ENCODE results near the gene HDAC4. TPM values are rescaled to one million over a fixed set of nuclear protein-coding genes. Genes with fewer than 3 reads are reported as not detected.

The HDAC4 gene
- total RNA-seq, 1 donor from 2014 or later = 7.8 TPM

DNA sequence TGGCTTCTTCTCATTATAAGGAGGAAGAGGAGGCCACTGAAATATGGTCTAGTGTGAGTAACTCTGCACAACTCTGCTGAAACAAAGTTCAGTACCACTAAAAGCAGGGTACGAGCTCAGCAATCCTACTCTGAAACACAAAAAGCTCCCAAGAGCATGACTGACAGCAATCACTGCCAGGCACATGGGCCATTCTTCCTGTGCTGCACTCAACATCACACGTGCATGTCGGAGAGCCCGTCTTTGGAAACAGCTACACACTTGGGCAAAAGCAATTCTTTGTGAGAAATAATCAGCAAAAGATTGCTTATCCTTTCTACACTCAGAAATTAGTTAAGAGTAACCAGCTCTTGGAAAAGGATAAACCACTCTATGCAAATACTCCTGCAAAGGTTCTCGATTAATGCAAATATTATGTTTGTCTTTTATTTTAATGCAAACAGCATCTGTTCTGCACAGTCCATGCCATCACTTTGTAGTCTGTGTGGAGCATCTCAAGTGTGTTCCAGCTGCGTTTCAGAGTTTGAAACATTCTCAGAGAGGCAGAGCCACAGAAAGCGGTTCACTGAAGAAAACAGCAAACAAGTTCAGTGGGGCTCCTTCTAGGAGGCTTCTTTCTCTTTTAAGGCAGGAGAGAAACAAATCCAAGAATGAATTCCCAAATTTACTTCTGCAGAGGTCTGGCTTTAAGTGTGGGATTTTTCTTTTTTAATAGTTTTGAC lies 145.0 kb downstream of the HDAC4 start:
- no peaks in the 10 kb centered on the region for H3K27me3 ChIP-seq (ENCODE audit: control insufficient read depth, insufficient read depth, low read length)
- DNase-seq (ENCODE audit: low read depth) = no peak

DNA sequence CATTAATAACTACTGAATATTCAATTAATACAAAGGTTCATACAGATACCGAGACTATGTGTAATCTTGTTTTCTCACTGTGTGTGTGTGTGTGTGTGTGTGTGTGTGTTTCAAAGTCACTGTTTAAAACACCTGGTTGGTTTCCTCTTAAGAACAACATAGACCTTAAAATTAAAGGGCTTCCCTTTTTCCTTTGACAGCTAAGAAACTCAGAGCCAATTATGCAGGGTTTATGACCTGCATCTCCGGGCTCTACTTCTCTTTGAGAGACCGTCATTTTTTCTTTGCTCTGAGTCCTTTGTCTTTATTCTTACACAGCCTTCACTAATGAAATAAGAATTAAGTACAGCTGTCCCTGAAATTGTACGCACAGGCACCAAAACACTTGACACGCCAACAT lies 145.6 kb downstream of the HDAC4 start:
- TF ChIP-seq, protein P1, sequence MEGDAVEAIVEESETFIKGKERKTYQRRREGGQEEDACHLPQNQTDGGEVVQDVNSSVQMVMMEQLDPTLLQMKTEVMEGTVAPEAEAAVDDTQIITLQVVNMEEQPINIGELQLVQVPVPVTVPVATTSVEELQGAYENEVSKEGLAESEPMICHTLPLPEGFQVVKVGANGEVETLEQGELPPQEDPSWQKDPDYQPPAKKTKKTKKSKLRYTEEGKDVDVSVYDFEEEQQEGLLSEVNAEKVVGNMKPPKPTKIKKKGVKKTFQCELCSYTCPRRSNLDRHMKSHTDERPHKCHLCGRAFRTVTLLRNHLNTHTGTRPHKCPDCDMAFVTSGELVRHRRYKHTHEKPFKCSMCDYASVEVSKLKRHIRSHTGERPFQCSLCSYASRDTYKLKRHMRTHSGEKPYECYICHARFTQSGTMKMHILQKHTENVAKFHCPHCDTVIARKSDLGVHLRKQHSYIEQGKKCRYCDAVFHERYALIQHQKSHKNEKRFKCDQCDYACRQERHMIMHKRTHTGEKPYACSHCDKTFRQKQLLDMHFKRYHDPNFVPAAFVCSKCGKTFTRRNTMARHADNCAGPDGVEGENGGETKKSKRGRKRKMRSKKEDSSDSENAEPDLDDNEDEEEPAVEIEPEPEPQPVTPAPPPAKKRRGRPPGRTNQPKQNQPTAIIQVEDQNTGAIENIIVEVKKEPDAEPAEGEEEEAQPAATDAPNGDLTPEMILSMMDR (IDR thresholded peaks at IDR 0.05; ENCODE audit: insufficient read depth, low read length, poor library complexity, severe bottlenecking) = no peak
- no peak for DNase-seq (ENCODE audit: low read depth)
- Histone ChIP-seq H3K36me3 (ENCODE audit: control insufficient read depth, insufficient read depth, low read length) (no peaks in the 10 kb centered on the region), H3K4me3 (ENCODE audit: low read depth, low read length) (no peak overlapping the region), H3K27me3 (ENCODE audit: control insufficient read depth, insufficient read depth, low read length) (no peaks in the 10 kb centered on the region)

More for the DNA sequence above, 145.0 kb downstream of the HDAC4 start:
- TF ChIP-seq, protein P1 (IDR thresholded peaks at IDR 0.05; ENCODE audit: insufficient read depth, low read length, poor library complexity, severe bottlenecking) = no peak
- H3K4me3 ChIP-seq (ENCODE audit: low read depth, low read length) = no peak overlapping the region
- H3K36me3 ChIP-seq (ENCODE audit: control insufficient read depth, insufficient read depth, low read length) = no peaks in the 10 kb centered on the region

DNA sequence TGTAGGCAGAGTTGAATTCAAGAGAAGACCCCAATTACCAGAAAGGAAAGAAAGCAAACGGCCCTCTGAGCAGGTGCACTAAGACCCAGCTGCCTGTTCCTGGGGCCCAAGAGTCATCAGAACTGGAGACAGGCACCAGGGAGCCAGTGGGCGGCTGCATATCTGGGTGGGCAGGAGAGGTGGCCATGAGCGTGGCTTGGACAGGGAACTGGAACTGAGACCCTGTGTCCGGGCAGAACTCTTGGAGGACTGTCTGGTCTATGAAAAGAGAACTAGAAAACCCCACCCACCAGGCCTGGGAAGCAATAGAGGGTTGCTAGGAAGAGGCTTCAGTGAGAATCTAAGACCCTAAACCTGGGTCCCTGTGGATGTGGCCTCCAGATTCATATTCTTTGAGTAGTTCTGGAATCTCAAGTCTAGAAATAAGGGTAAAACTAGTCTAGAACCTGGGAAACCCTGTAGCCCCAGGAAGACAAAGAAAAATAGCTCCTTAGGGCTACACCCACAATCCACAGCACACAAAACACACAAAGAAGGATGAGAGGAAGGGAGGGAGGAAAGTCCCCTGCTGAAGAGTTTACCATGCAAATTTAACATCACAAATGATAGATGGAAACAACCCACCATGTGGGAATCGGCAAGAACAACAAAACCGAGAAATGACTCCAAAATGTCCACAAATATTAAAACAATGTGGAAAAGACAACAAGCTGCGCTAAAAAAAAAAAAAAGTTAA lies 147.0 kb downstream of the HDAC4 start:
- Histone ChIP-seq H3K27me3 (ENCODE audit: control insufficient read depth, insufficient read depth, low read length) (no peaks in the 10 kb centered on the region), H3K36me3 (ENCODE audit: control insufficient read depth, insufficient read depth, low read length) (no peaks in the 10 kb centered on the region), H3K4me3 (ENCODE audit: low read depth, low read length) (no peak overlapping the region)
- DNase-seq (ENCODE audit: low read depth) = no peak
- TF ChIP-seq, protein P1 (IDR thresholded peaks at IDR 0.05; ENCODE audit: insufficient read depth, low read length, poor library complexity, severe bottlenecking) = no peak

DNA sequence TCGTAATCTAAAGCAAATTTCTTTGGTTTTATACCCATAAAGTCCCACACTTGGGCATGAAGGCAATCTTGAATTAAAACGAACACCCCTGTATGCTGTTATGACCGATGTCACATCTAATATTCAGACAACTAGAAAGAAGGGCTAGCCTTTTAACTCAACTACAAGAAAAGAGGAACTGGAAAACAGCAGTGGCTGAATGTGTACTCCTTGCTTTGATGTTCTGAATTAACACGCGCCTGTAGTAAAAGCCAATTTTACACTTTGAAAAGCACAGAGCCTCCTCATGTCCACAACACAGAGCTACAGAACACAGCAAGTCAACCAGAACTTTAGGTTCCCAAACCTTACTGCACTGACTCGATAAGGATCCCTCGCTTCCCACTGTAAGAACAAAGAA lies 147.6 kb downstream of the HDAC4 start:
- Histone ChIP-seq H3K36me3 (ENCODE audit: control insufficient read depth, insufficient read depth, low read length) (no peaks in the 10 kb centered on the region), H3K27me3 (ENCODE audit: control insufficient read depth, insufficient read depth, low read length) (no peaks in the 10 kb centered on the region), H3K4me3 (ENCODE audit: low read depth, low read length) (no peak overlapping the region)
- no peak for DNase-seq (ENCODE audit: low read depth)
- TF ChIP-seq, protein P1 (IDR thresholded peaks at IDR 0.05; ENCODE audit: insufficient read depth, low read length, poor library complexity, severe bottlenecking) = no peak

DNA sequence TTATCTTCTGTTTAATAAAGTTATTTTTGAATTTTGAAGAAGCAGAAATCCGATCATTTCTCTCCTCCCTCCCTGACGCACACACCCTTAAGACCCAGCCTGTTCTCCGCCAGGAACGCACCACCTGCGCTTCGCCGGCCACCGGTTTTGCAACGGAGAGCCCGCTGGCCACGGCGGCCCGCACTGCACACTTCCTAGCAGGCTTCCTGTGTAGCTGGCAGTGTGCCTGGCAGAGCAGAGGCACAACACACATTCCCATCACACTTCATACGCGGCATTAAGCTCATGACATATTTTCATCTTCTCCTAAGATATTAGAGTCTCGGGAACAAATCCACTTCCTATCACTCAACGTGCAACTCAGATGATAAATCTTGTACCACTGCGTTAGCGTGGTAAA lies 148.0 kb downstream of the HDAC4 start:
- Histone ChIP-seq H3K4me3 (ENCODE audit: low read depth, low read length) (no peak overlapping the region), H3K27me3 (ENCODE audit: control insufficient read depth, insufficient read depth, low read length) (no peaks in the 10 kb centered on the region), H3K36me3 (ENCODE audit: control insufficient read depth, insufficient read depth, low read length) (no peaks in the 10 kb centered on the region)
- TF ChIP-seq, protein P1 (IDR thresholded peaks at IDR 0.05; ENCODE audit: insufficient read depth, low read length, poor library complexity, severe bottlenecking) = no peak
- DNase-seq (ENCODE audit: low read depth) = no peak

Data from kidney epithelial cell (primary cell).